Keratinocyte (primary cell): ENCODE results near the gene SPATA6L.

Source experiments
- EZH2 ChIP-seq: IDR thresholded peaks from one replicate; pipeline ENCODE4 v1.6.1; 2012; ENCODE audit warnings: inconsistent platforms, mild to moderate bottlenecking, low read length, moderate library complexity
- TF ChIP-seq, protein P1 (sequence below), 3 experiments: IDR thresholded peaks in 1 of 3; conservative IDR thresholded peaks in 1 of 3; optimal IDR thresholded peaks in 1 of 3; 2 replicates in 2 of 3; 3 replicates in 1 of 3; pipeline versions ENCODE3 to v1.5.1; 2011; ENCODE audit warnings: low read length in 3 of 3, mild to moderate bottlenecking in 3 of 3, moderate library complexity in 2 of 3, control low read depth in 1 of 3, inconsistent platforms in 1 of 3; ENCODE audit not compliant: insufficient read depth in 2 of 3; ENCODE audit errors: extremely low read depth in 1 of 3

DNA sequence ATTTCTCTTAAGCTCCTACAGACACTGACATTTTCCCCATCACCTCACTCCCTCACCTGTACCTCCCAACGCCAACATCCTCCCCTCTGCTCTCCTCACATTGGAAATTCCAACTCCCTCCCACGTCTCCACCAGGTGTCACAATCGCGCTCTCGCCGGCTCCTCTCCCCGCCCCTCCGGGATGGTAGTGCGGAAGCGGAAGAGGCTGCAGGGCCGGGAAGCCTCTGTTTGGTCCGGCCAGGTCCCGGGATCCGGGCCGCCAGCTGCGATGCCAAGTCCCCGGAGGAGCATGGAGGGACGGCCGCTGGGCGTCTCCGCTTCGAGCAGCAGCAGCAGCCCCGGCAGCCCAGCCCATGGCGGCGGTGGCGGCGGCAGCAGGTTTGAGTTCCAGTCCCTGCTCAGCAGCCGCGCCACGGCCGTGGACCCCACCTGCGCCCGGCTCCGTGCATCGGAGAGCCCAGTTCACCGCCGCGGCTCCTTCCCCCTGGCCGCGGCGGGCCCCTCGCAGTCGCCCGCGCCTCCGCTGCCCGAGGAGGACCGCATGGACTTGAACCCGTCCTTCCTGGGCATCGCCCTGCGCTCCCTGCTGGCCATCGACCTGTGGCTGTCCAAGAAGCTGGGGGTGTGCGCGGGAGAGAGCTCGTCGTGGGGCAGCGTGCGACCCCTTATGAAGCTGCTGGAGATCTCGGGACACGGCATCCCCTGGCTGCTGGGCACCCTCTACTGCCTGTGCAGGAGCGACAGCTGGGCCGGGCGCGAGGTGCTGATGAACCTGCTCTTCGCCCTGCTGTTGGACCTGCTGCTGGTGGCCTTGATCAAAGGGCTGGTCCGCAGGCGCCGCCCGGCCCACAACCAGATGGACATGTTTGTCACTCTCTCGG lies 3.9 kb downstream of the SPATA6L start, which contains the start of gene PLPP6:
- TF ChIP-seq, protein P1, sequence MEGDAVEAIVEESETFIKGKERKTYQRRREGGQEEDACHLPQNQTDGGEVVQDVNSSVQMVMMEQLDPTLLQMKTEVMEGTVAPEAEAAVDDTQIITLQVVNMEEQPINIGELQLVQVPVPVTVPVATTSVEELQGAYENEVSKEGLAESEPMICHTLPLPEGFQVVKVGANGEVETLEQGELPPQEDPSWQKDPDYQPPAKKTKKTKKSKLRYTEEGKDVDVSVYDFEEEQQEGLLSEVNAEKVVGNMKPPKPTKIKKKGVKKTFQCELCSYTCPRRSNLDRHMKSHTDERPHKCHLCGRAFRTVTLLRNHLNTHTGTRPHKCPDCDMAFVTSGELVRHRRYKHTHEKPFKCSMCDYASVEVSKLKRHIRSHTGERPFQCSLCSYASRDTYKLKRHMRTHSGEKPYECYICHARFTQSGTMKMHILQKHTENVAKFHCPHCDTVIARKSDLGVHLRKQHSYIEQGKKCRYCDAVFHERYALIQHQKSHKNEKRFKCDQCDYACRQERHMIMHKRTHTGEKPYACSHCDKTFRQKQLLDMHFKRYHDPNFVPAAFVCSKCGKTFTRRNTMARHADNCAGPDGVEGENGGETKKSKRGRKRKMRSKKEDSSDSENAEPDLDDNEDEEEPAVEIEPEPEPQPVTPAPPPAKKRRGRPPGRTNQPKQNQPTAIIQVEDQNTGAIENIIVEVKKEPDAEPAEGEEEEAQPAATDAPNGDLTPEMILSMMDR (optimal IDR thresholded peaks at IDR 0.05 in 1 of 3, IDR thresholded peaks at IDR 0.05 in 1 of 3, conservative IDR thresholded peaks at IDR 0.05 in 1 of 3; ENCODE audit: extremely low read depth in 1 of 3, insufficient read depth in 2 of 3, low read length in 3 of 3): peak; percentile 42 to 81 (median 49)
- no peak for TF ChIP-seq EZH2
